Loucy (cell line): Measurements from ENCODE around the gene PASD1.

Source experiments
- H2AFZ ChIP-seq: fragments of 200-600 bp; sonication (generic); 2 replicates; pipeline ENCODE4 v1.6.0; 2016; ENCODE audit warnings: antibody characterized with exemption, mild to moderate bottlenecking, low read length, moderate library complexity
- H3F3A ChIP-seq: fragments of 200-600 bp; 2 replicates; pipeline ENCODE4 v1.6.0; 2016; ENCODE audit warnings: antibody characterized with exemption, low read depth, mild to moderate bottlenecking
- H3K27me3 ChIP-seq: fragments of 200-600 bp; sonication (generic); 2 replicates; pipeline ENCODE4 v1.6.1; 2014; ENCODE audit warnings: low read length, mild to moderate bottlenecking; ENCODE audit not compliant: insufficient read depth, poor library complexity, severe bottlenecking
- H3K36me3 ChIP-seq: fragments of 200-600 bp; sonication (generic); 2 replicates; pipeline ENCODE4 v1.6.1; 2016; ENCODE audit warnings: low read length; ENCODE audit not compliant: insufficient read depth
- H3K4me1 ChIP-seq: fragments of 200-600 bp; sonication (generic); 2 replicates; pipeline ENCODE4 v1.5.1; 2014; ENCODE audit warnings: low read length, mild to moderate bottlenecking; ENCODE audit not compliant: insufficient read depth, poor library complexity, severe bottlenecking
- H3K4me2 ChIP-seq: fragments of 200-600 bp; sonication (generic); 2 replicates; pipeline ENCODE4 v1.6.0; 2014; ENCODE audit warnings: antibody characterized with exemption, low read length, low read depth, mild to moderate bottlenecking; ENCODE audit not compliant: poor library complexity, severe bottlenecking
- H3K4me3 ChIP-seq: fragments of 200-600 bp; sonication (generic); 2 replicates; pipeline ENCODE4 v1.5.1; 2014; ENCODE audit warnings: low read length, mild to moderate bottlenecking, mixed read lengths; ENCODE audit not compliant: poor library complexity, severe bottlenecking
- H3K79me2 ChIP-seq: fragments of 200-600 bp; sonication (generic); 2 replicates; pipeline ENCODE4 v1.6.1; 2014; ENCODE audit warnings: low read length; ENCODE audit not compliant: insufficient read depth
- H3K9ac ChIP-seq: fragments of 200-600 bp; sonication (generic); 2 replicates; pipeline ENCODE4 v1.6.0; 2014; ENCODE audit warnings: mild to moderate bottlenecking, low read depth, low read length, moderate library complexity; ENCODE audit not compliant: poor library complexity, severe bottlenecking
- H3K9me2 ChIP-seq: fragments of 200-600 bp; sonication (generic); replicated peaks from 2 replicates; pipeline ENCODE4 v1.6.1; 2016; ENCODE audit warnings: low read depth, low read length, mixed read lengths
- H3K9me3 ChIP-seq: fragments of 200-600 bp; sonication (generic); 2 replicates; pipeline ENCODE4 v1.6.1; 2014; ENCODE audit warnings: mild to moderate bottlenecking, antibody characterized with exemption, low read length, low read depth; ENCODE audit not compliant: insufficient read depth
- H4K20me1 ChIP-seq: fragments of 200-600 bp; sonication (generic); 2 replicates; pipeline ENCODE4 v1.6.0; 2014; ENCODE audit warnings: antibody characterized with exemption, low read length, mild to moderate bottlenecking; ENCODE audit not compliant: insufficient read depth, poor library complexity, severe bottlenecking
- EZH2phosphoT487 ChIP-seq: fragments of 200-600 bp; IDR thresholded peaks from 2 replicates; pipeline ENCODE4 v1.6.1; 2018; ENCODE audit warnings: antibody characterized with exemption, mild to moderate bottlenecking, moderate library complexity, borderline replicate concordance
- TF ChIP-seq, protein P1 (sequence below): fragments of 200-600 bp; sonication (generic); conservative IDR thresholded peaks from 2 replicates; pipeline ENCODE4 v1.5.1; 2014; ENCODE audit warnings: mild to moderate bottlenecking, antibody characterized with exemption, low read length

PASD1 gene

DNA sequence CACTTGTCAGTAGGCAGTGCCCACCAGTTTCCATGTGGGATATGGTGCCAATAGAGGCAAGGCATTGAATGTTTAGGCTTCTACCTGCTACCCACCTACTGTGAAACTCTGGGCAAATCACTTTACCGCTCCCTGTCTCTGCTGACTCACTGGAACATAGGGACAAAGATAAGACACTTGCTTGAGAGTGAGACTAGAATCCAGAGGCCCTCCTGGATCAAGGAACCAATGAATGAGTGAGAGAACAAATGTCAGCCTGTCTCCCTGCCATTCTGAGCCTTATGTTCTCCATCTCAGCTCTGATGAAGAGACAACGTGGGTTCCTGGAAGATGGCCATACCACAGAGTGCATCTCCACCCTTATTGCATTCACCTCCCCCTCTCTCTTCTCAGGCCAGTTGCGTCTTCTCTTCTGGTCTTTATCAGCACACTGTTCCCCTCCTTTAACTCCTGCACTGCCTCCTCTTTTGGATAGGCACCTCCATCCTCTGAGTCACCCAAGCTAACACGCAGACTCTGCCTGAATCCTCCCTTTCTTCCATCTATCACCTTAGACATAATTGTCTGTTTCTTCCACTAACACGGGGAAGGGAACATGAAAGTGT is 116.4 kb downstream of the PASD1 start:
- no peaks in the 10 kb centered on the region for H3F3A ChIP-seq
- H2AFZ ChIP-seq, result no peak overlapping the region
- no peaks in the 10 kb centered on the region for H3K9me3 ChIP-seq
- no peaks in the 10 kb centered on the region for H3K4me1 ChIP-seq
- H3K4me2 ChIP-seq, result no peak overlapping the region
- no peaks in the 10 kb centered on the region for H3K9me2 ChIP-seq
- no peaks in the 10 kb centered on the region for H3K27me3 ChIP-seq
- no peaks in the 10 kb centered on the region for H4K20me1 ChIP-seq
- H3K79me2 ChIP-seq, result no peaks in the 10 kb centered on the region
- H3K9ac ChIP-seq, result no peak overlapping the region
- no peaks in the 10 kb centered on the region for H3K36me3 ChIP-seq
- no peak for TF ChIP-seq EZH2phosphoT487
- TF ChIP-seq, protein P1, sequence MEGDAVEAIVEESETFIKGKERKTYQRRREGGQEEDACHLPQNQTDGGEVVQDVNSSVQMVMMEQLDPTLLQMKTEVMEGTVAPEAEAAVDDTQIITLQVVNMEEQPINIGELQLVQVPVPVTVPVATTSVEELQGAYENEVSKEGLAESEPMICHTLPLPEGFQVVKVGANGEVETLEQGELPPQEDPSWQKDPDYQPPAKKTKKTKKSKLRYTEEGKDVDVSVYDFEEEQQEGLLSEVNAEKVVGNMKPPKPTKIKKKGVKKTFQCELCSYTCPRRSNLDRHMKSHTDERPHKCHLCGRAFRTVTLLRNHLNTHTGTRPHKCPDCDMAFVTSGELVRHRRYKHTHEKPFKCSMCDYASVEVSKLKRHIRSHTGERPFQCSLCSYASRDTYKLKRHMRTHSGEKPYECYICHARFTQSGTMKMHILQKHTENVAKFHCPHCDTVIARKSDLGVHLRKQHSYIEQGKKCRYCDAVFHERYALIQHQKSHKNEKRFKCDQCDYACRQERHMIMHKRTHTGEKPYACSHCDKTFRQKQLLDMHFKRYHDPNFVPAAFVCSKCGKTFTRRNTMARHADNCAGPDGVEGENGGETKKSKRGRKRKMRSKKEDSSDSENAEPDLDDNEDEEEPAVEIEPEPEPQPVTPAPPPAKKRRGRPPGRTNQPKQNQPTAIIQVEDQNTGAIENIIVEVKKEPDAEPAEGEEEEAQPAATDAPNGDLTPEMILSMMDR, result no peak
- H3K4me3 ChIP-seq, result no peak overlapping the region

DNA sequence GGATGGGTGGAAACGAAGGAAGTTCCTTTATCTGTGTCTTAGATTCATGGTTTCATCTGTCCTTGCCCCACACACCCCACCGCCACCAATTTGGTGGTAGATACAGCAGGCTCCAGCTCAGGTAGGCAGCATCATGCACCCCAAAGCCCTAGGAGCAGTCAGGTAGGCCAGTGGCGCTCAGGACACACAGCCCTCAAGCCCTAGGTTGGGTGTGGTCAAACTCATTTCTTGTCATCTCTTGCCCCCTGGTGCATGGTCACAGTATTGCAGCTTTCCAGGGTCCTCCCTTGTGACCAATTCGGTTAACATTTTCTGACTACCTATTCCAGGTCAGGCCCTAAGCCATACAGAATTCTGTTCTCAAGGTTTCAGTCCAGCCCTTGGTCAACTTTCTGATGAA is 117.3 kb downstream of the PASD1 start:
- Histone ChIP-seq H3K36me3 (no peaks in the 10 kb centered on the region), H2AFZ (no peak overlapping the region), H3K4me2 (no peak overlapping the region), H3K4me3 (no peak overlapping the region), H3K79me2 (no peaks in the 10 kb centered on the region), H3K9ac (no peak overlapping the region), H3K9me3 (no peaks in the 10 kb centered on the region), H3K4me1 (no peaks in the 10 kb centered on the region), H4K20me1 (no peaks in the 10 kb centered on the region), H3F3A (no peaks in the 10 kb centered on the region), H3K27me3 (no peaks in the 10 kb centered on the region), H3K9me2 (no peaks in the 10 kb centered on the region)
- no peak for TF ChIP-seq EZH2phosphoT487
- TF ChIP-seq, protein P1, result peak; percentile 69

GRCh38 chrX:151687635-151688034 is 124.2 kb downstream of the PASD1 start:
- Histone ChIP-seq H3K4me2 (no peak overlapping the region), H3K9me3 (no peaks in the 10 kb centered on the region), H3K9ac (no peak overlapping the region), H2AFZ (no peak overlapping the region), H3K4me3 (no peak overlapping the region), H4K20me1 (no peaks in the 10 kb centered on the region), H3K4me1 (no peaks in the 10 kb centered on the region), H3K79me2 (no peaks in the 10 kb centered on the region), H3K36me3 (no peaks in the 10 kb centered on the region), H3K27me3 (no peaks in the 10 kb centered on the region), H3K9me2 (no peaks in the 10 kb centered on the region), H3F3A (no peaks in the 10 kb centered on the region)
- no peak for TF ChIP-seq EZH2phosphoT487
- TF ChIP-seq, protein P1, result no peak
